GM10248 (cell line): ENCODE data around the gene COX17.

Experiments used
- CTCF ChIA-PET: fragments of 300-600 bp; sonication (Branson Sonifier 250); formaldehyde crosslinking; extraction: SDS; loops from one replicate; lab custom pipeline; 2021; ENCODE audit warnings: antibody characterized with exemption; lab: Yijun Ruan, JAX
- POLR2A ChIA-PET: fragments of 350-650 bp; sonication (Branson Sonifier 250); formaldehyde crosslinking; extraction: SDS; loops from one replicate; lab custom pipeline; 2020; ENCODE audit warnings: antibody characterized with exemption; lab: Yijun Ruan, JAX
- DNase-seq: peaks from one replicate; pipeline ENCODE4 v3.0.0; 2012; ENCODE audit errors: extremely low spot score
- TF ChIP-seq, protein P1 (sequence below): IDR thresholded peaks from 2 replicates; pipeline ENCODE4 v1.5.1; 2012; ENCODE audit warnings: mild to moderate bottlenecking, low read depth; ENCODE audit errors: extremely low read depth, missing control alignments, control extremely low read depth

Gene COX17

DNA sequence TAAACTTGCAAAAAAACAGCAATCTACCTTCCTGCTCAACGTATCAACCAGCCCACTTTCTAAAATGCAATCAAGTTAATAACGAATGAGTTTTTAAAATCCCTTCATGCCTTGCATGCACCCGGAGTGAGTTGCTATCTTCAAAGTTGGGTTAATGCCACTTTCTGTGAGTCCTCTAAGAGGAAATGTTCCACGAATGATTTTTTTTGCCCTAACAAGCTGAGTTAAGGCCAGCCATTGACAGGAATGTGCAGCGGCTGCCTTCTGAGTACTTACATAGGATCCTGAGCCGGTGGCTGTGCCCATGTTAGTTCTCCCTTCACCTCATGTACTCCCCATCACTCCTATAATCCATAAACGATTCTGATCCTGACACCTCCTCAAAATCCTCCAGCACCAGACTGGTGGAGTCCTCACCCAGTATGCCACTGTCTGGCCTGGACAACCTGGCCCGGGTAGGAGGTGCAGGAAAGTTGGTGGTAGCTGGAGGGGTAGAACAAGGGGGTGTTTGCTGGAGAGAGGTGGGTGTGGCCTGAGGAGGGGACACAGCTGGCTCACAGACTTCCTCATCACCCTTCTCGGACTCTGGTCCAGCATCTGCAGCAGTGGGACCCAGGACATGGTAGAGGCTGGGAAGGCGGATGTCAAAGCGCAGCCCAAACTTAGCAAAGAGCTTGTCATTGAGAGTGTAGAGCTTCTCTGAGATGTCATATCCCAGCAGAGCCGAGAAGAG is 29.2 kb downstream of the COX17 start:
- TF ChIP-seq, protein P1, sequence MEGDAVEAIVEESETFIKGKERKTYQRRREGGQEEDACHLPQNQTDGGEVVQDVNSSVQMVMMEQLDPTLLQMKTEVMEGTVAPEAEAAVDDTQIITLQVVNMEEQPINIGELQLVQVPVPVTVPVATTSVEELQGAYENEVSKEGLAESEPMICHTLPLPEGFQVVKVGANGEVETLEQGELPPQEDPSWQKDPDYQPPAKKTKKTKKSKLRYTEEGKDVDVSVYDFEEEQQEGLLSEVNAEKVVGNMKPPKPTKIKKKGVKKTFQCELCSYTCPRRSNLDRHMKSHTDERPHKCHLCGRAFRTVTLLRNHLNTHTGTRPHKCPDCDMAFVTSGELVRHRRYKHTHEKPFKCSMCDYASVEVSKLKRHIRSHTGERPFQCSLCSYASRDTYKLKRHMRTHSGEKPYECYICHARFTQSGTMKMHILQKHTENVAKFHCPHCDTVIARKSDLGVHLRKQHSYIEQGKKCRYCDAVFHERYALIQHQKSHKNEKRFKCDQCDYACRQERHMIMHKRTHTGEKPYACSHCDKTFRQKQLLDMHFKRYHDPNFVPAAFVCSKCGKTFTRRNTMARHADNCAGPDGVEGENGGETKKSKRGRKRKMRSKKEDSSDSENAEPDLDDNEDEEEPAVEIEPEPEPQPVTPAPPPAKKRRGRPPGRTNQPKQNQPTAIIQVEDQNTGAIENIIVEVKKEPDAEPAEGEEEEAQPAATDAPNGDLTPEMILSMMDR, result no peak
- CTCF ChIA-PET, result interaction anchor here (0.6 to 6.0 kb wide), 3 partner anchors 16 to 33 kb away, joined by 3 to 32 read pairs (median 3); no protein-coding TSS in a partner anchor
- DNase-seq, result no peak
- POLR2A ChIA-PET, result interaction anchor here (0.6 kb wide), 1 partner anchor 133 kb away, joined by 4 read pairs; no protein-coding TSS in a partner anchor

DNA sequence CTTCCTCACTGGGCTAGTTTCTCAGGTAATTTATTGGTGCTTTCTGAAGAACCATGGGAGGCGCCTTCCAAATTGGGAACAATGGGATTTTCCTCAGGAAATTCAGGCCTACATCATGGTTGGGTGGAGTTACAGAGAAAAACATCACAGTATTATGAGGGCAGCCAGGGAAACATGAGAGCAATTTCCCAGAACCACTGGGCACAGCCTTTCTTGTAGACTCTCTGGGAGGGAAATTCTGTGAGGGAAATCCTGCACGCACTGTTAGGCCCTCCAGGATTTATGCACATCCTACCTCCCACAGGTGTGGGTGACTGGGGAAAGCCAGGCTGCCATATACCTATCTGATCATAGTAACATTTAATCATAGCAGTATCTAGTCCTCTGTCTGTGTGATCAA is 30.0 kb downstream of the COX17 start:
- TF ChIP-seq, protein P1, result no peak
- ChIA-PET CTCF (interaction anchor here (0.6 to 6.0 kb wide), 3 partner anchors 17 to 34 kb away, joined by 3 to 32 read pairs (median 5); no protein-coding TSS in a partner anchor), POLR2A (interaction anchor here (0.6 kb wide), 1 partner anchor 132 kb away, joined by 4 read pairs; no protein-coding TSS in a partner anchor)
- no peak for DNase-seq

DNA sequence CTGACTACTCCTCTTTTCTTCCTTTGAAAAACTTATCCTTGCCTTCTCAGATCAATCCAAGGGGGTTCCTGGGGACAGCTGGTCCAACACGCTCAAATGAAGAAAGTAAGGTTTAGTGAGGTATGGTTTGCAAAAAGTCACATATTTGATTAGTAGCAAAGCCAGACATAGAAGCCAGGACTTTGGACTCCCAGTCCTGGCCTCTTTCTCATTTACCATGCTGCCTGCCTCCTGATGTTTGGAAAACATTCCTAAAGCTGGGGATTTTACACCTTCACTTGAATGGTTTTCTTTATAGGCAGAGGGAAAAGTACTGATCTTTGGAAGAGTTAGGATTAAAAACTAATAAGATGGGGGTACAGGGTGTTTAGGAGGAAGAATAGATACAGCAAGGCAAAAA is 31.4 kb downstream of the COX17 start:
- DNase-seq, result no peak
- TF ChIP-seq, protein P1, result no peak
- ChIA-PET POLR2A (no interaction called here), CTCF (interaction anchor here (1.4 to 6.0 kb wide), 2 partner anchors 18 to 35 kb away, joined by 5 to 32 read pairs; no protein-coding TSS in a partner anchor)

DNA sequence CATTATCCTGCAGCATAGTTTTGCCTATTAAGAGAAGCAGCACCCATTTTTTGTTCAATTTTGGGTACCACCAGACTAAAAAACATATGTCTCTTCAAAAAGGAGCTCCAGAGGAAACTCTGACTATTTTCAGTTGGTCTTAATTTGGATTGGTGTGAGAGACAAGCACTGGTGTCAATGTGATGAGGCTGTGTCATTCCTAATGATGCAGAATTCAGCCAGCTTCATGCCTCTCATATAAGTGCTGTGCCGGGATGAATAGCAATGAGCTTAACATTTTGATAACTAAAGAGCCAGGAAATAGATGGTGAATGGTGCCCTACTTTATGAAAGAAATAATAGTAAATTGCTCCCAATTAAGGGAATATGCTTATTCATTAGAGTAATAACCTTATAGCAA is 32.7 kb downstream of the COX17 start:
- POLR2A ChIA-PET, result no interaction called here
- no peak for DNase-seq
- CTCF ChIA-PET, result interaction anchor here (1.6 to 2.7 kb wide), 4 partner anchors 11 to 44 kb away, joined by 4 to 15 read pairs (median 11); partner anchors contain the start of gene POPDC2
- TF ChIP-seq, protein P1, result no peak

DNA sequence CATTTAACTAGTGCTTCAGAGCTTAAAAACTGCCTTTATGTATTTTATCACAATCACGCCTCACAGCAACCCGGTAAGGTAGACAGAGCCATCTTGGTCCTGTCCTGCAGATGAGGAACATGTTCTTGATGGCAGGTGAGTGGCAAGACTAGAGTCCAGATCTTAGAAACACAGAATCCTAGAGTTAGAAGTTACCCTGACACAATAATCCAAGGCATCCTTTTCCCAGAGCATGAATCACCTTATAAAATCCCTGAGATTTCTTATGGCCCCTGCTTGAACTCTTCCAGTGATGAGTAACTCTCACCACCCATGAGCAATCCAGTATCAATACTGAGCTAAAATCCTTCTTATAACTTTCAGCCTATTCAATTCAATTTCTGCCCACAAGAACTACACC is 33.7 kb downstream of the COX17 start:
- TF ChIP-seq, protein P1, result no peak
- ChIA-PET CTCF (interaction anchor here (0.8 to 2.7 kb wide), 9 partner anchors 12 to 349 kb away, joined by 3 to 15 read pairs (median 6); partner anchors contain the start of genes ARHGAP31 and POPDC2), POLR2A (no interaction called here)
- DNase-seq, result no peak

DNA sequence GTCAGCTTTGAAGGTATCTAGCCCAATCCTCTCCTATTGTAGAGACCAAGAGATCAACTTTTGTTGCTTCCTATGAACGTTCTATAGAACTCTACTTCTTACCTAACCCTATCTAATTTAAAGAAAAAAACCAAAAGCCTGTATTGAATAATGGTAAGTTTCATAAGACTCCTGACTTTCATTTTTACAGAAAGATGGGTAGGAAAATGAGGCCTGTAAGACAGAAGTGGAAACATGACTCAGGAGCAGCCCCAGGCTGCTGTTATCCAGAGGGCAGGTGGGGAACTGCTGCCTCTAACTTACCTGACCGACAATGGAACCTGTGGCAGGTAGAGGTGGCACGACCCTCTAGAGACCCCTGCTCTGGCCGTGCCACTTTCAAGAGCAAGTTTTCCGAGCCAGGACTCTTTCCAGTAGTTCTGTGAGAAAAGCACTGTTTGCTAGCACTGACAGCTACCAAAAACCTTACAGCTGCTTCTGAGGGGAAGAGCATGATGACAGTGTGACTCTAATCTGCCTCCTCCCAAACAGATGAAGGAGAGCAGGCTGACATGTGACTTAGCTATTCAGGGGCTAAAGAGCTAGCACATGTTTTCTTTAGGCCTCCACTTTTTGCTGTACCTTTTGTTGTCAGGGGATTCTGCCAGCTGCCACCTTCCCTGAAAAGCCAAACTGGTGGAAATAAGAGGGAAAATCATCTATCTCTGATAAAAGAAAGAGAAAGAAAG is 34.3 kb downstream of the COX17 start:
- POLR2A ChIA-PET, result no interaction called here
- TF ChIP-seq, protein P1, result no peak
- CTCF ChIA-PET, result interaction anchor here (0.8 to 2.7 kb wide), 9 partner anchors 13 to 349 kb away, joined by 3 to 15 read pairs (median 6); partner anchors contain the start of genes ARHGAP31 and POPDC2
- no peak for DNase-seq
